CD4-positive, alpha-beta T cell treated with Interleukin-6 at 100 ng/mL for 8 hours (primary cell): ENCODE results near the gene NMBR.
"Not testable (repeated sequence)": the region's sequence is repeated elsewhere in the genome, so short reads cannot be mapped to it uniquely, and the experiment has no call there.

ENCODE experiments used
- DNase-seq: peaks from one replicate; pipeline ENCODE4 v3.0.0-alpha.2; 2020; ENCODE audit warnings: mixed read lengths, low spot score

The NMBR gene

DNA sequence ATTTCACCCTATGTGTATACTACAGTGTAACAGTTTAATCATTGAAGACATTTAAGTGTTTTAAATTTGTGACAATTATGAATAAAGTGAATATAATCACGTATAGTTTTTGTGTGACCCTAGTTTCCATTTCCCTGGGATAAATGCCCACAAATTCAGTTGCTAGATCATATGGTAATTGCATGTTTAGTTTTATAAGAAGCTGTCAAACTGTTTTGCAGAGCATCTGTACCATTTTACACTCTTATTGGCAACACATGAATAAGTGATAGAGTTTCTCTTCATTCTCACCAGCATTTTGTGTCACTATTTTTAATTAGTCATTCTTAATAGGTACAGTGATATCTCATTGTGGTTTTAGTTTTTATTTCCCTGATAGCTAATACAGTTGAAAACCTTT, 7.4 kb upstream of the NMBR start:
- DNase-seq = no peak

DNA sequence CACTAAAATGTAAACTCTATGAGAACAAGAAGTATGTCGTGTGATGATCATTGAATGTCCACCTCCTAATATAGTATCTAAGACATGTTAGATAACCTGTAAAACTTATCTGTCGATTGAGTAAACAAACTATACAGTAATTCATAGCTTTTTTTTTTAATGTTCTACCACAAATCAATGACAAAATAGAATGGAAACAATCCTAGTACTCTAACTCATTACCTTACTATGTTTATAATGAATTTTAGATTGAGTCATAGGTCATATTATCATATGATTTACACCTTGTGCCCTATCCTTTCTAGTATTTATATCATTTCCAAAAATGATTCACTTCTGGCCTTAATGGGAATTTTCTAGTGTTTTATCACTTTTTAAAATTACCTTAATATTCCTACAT, 6.3 kb upstream of the NMBR start:
- no peak for DNase-seq

DNA sequence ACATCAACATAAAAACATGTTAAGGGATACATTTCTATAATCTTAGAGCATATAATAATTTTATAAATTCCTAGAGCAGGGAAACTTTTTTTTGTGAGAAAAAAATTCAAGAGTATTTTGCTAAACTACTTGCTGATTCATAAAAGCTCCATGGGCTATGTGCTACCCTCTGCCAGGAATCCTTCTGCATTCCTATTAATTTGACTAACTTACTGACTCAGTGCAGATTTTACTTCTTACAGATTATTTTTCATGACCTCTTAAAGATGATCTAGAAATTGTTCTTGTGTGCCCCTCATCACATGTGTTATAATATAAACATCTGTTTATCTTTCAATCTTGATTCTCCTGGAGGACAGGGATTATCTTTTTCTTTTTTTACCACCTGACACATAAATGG, 5.8 kb upstream of the NMBR start:
- DNase-seq = no peak

GRCh38 chr6:142141531-142141930, 5.4 kb downstream of the NMBR start:
- not testable (repeated sequence) for DNase-seq

- no peak for DNase-seq
Measured at GRCh38 chr6:142138876-142139275, 8.0 kb downstream of the NMBR start.

GRCh38 chr6:142132625-142133024, 14.3 kb downstream of the NMBR start, which contains the start of gene GJE1:
Gene GJE1 (plus strand): TSS chr6:142132925. CDS start chr6:142133159, 234 bp downstream.
- DNase-seq = no peak

DNA sequence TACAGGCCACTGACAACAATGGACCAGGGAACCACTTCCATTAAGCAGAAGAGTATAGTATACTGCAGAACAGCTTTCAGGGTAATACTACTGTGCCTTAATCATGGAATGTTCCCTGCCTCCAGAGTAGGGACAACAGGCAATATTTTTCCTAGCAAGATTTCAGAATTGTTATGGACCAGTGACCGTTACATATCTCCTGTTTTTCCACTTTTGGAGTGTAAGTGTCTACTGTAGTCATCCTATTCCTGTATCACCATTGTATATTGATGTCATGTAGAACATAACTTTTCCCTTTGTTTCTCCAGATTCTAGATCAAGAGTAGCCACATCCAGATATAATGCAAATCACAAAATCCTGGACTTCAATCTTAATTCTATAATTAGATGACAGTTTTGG, 16.1 kb downstream of the NMBR start:
- DNase-seq = no peak

DNA sequence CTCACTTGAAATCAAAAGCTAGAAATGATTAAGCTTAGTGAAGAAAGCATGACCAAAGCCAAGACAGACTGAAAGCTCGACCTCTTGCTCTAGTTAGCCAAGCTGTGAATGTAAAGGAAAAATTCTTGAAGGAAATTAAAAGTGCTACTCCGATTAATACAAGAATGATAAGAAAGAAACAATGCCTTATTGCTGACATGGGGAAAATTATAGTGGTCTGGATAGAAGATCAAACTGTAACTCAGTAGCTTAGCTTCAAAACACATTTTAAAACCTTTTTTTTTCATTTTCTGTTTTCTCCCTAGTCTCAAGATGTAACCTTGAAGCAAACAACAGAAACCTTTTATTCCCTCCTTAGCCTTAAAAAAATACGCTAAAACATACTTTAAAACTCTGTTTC, 25.6 kb downstream of the NMBR start:
- no peak for DNase-seq

GRCh38 chr6:142118925-142119324, 28.0 kb downstream of the NMBR start:
- DNase-seq = no peak

DNA sequence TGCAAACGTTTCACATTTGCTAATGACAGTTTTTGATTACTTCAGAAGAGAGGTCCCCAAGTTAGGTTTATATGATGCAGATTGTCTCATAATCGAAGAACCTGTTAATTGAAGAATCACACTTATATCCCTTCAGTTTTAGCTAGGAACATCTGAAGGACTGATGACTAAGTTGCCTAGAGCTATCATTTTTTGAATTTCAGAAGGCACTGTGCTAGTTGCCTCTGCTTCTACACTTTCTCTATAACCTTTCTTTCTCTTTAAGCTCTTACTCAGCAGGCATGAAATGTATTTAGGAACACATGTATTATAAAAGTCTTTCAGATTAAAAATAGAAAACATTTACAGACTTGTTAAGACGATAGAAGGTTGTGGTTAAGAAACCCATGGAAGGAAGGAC, 28.6 kb downstream of the NMBR start:
- no peak for DNase-seq

- no peak for DNase-seq
Measured at GRCh38 chr6:142117366-142117765, 29.6 kb downstream of the NMBR start.

DNA sequence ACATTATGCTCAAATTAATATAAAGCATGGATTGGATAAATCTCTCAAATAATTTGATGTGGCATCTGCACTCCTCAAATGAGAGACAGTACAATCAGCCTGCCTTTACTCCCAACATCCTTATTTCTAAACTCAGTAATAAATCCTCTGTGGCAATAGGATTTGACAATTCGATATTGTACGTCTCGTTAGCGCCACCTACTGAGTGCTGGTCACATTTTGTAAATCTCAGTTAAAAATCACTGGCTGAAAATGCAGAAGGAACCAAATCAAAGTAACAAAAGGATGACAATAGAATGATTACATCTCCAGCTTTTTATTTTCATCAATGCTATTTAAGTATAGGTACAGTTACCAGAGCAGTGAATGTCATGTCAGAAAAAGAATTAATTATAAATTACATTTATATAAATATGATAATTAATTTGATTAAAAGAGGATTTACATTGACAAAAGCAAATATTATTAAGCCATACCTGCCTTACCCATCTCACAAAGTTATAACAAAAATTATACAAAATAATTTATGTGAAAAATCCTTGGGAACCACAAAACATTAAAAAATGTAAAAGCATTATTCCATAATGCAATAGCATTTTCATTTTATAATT, 34.4 kb downstream of the NMBR start:
- peak; percentile 38 for DNase-seq

DNA sequence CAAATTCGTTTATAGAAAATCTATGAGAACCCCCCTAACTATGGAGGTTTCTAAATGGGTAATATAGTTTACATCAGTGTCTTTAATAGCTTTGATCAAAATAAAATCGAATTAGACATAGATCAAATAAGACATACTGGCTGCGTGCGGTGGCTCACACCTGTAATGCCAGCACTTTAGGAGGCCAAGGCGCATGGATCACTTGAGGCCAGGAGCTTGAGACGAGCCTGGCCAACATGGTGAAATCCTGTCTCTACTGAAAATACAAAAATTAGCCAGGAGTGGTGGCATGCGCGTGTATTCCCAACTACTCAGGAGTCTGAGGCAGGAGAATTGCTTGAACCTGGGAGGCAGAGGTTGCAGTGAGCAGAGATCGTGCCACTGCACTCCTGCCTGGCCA, 36.1 kb downstream of the NMBR start:
- not testable (repeated sequence) for DNase-seq

GRCh38 chr6:142104820-142105219, 42.1 kb downstream of the NMBR start:
- DNase-seq = not testable (repeated sequence)

DNA sequence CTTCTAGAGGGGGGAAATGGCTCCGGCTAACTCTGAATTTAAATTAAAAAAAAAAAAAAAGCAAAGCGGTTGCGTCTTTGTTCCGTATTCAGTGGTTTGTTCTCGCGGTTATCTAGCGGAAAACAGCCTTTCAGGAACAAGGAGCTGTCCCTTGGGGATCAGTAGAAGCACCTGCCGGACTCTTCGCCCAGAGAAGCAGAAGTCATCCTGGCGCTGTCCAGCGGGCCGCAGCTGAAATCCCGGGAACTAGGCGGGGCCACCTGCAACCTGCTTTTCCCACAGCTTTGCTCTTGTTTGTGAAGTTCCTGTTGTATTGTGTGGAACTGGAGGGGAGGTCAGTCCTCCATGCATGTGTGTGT, 58.1 kb downstream of the NMBR start:
- no peak for DNase-seq

GRCh38 chr6:142087950-142088857, 58.7 kb downstream of the NMBR start:
- DNase-seq = no peak

GRCh38 chr6:142079130-142079529, 67.8 kb downstream of the NMBR start:
- no peak for DNase-seq

GRCh38 chr6:142075516-142076101, 71.3 kb downstream of the NMBR start:
- no peak for DNase-seq

- no peak for DNase-seq
Measured at GRCh38 chr6:142074516-142074915, 72.4 kb downstream of the NMBR start.

- no peak for DNase-seq
Measured at GRCh38 chr6:142071981-142072380, 74.9 kb downstream of the NMBR start.

- no peak for DNase-seq
Measured at GRCh38 chr6:142068416-142068815, 78.5 kb downstream of the NMBR start.

GRCh38 chr6:142062861-142063260, 84.1 kb downstream of the NMBR start:
- DNase-seq = not testable (repeated sequence)
